Suprapubic skin (tissue), 4 donors: ENCODE data around the gene GEN1. TPM values are rescaled to one million over a fixed set of nuclear protein-coding genes. Genes with fewer than 3 reads are reported as not detected.

ENCODE experiments used
- DNase-seq, 2 donors: peaks; one replicate each; pipeline ENCODE4 v3.0.0-alpha.2; 2019; ENCODE audit warnings: low spot score in 2 of 2
- H3K27ac ChIP-seq: fragments of 200-600 bp; sonication (generic); one replicate; pipeline ENCODE4 v1.5.1; 2019
- H3K27me3 ChIP-seq: fragments of 200-600 bp; sonication (generic); one replicate; pipeline ENCODE4 v1.5.1; 2019
- H3K36me3 ChIP-seq: fragments of 200-600 bp; sonication (generic); one replicate; pipeline ENCODE4 v1.5.1; 2019
- H3K4me1 ChIP-seq: fragments of 200-600 bp; sonication (generic); one replicate; pipeline ENCODE4 v1.5.1; 2019
- H3K4me3 ChIP-seq: fragments of 200-600 bp; sonication (generic); one replicate; pipeline ENCODE4 v1.5.1; 2019; ENCODE audit warnings: mild to moderate bottlenecking
- H3K9me3 ChIP-seq: fragments of 200-600 bp; sonication (generic); one replicate; pipeline ENCODE4 v1.5.1; 2019
- CTCF ChIP-seq, 2 donors: fragments of 200-600 bp in 1 of 2; fragments of 450-650 bp in 1 of 2; sonication (generic) in 1 of 2; IDR thresholded peaks; one replicate each; pipeline ENCODE4 v1.5.1; 2016 to 2019; ENCODE audit warnings: antibody characterized with exemption in 2 of 2, mild to moderate bottlenecking in 1 of 2, moderate library complexity in 1 of 2
- EP300 ChIP-seq: sonication (generic); formaldehyde crosslinking; IDR thresholded peaks from one replicate; pipeline ENCODE4 v1.6.1; 2017; ENCODE audit warnings: antibody characterized with exemption
- POLR2A ChIP-seq, 2 donors: fragments of 450-650 bp; IDR thresholded peaks; one replicate each; pipeline ENCODE4 v1.6.1; 2017; ENCODE audit warnings: antibody characterized with exemption in 2 of 2, mild to moderate bottlenecking in 2 of 2, moderate library complexity in 2 of 2
- POLR2AphosphoS5 ChIP-seq, 3 donors: sonication (generic); formaldehyde crosslinking; IDR thresholded peaks; one replicate each; pipeline ENCODE4 v1.6.1; 2017; ENCODE audit warnings: antibody characterized with exemption in 3 of 3
- WGBS: methylation state at CpG from one replicate; pipeline ENCODE4 v1.1.5; 2018; 5-methylcytosine and 5-hydroxymethylcytosine counted together
- total RNA-seq, 4 donors: library from RNA; depleted of rRNA; stranded (reverse); fragments of >200 nt; gene quantifications; one replicate each; pipeline ENCODE4 v1.1.0, GENCODE V29; 2016

Gene GEN1
- total RNA-seq, 4 donors from 2014 or later = 8.9 to 15.2 (median 11.6) TPM

- DNase-seq = no peak
- 100% methylated on average over 1 of the region's 1 CpG for WGBS
- no peaks in the 10 kb centered on the region for H3K27me3 ChIP-seq
- H3K9me3 ChIP-seq = no peaks in the 10 kb centered on the region
- H3K36me3 ChIP-seq = no peaks in the 10 kb centered on the region
- peaks cover under 1% of the 10 kb centered on the region for H3K4me1 ChIP-seq
- TF ChIP-seq POLR2AphosphoS5 (IDR thresholded peaks at IDR 0.05) (no peak), POLR2A (IDR thresholded peaks at IDR 0.05) (no peak), CTCF (IDR thresholded peaks at IDR 0.05) (no peak)
- no peak overlapping the region for H3K27ac ChIP-seq
- no peak overlapping the region for H3K4me3 ChIP-seq
Measured at GRCh38 chr2:17762451-17762850, 8.5 kb downstream of the GEN1 start.

- Histone ChIP-seq H3K27ac (no peak overlapping the region), H3K4me3 (no peak overlapping the region), H3K27me3 (no peaks in the 10 kb centered on the region), H3K9me3 (no peaks in the 10 kb centered on the region), H3K36me3 (peaks cover 3% of the 10 kb centered on the region), H3K4me1 (no peaks in the 10 kb centered on the region)
- 92% methylated on average over 10 of the region's 10 CpGs for WGBS
- no peak for TF ChIP-seq POLR2A (IDR thresholded peaks at IDR 0.05)
- TF ChIP-seq EP300 = no peak
- TF ChIP-seq POLR2AphosphoS5 (IDR thresholded peaks at IDR 0.05) = no peak
- no peak for TF ChIP-seq CTCF (IDR thresholded peaks at IDR 0.05)
- DNase-seq = no peak
Measured at GRCh38 chr2:17763641-17764333, 9.8 kb downstream of the GEN1 start.

GRCh38 chr2:17765398-17765797, 11.5 kb downstream of the GEN1 start:
- TF ChIP-seq EP300 (no peak), POLR2A (IDR thresholded peaks at IDR 0.05) (no peak), CTCF (IDR thresholded peaks at IDR 0.05) (no peak), POLR2AphosphoS5 (IDR thresholded peaks at IDR 0.05) (no peak)
- no peak overlapping the region for H3K27ac ChIP-seq
- no peaks in the 10 kb centered on the region for H3K9me3 ChIP-seq
- H3K27me3 ChIP-seq = no peaks in the 10 kb centered on the region
- no peaks in the 10 kb centered on the region for H3K4me1 ChIP-seq
- H3K4me3 ChIP-seq = no peak overlapping the region
- H3K36me3 ChIP-seq = peaks cover 3% of the 10 kb centered on the region
- no peak for DNase-seq
- WGBS = 90% methylated on average over 2 of the region's 2 CpGs

GRCh38 chr2:17768894-17769293, 15.0 kb downstream of the GEN1 start:
- WGBS = 96% methylated on average over 4 of the region's 4 CpGs
- no peaks in the 10 kb centered on the region for H3K4me1 ChIP-seq
- no peaks in the 10 kb centered on the region for H3K27me3 ChIP-seq
- peaks cover 11% of the 10 kb centered on the region for H3K36me3 ChIP-seq
- H3K27ac ChIP-seq = no peak overlapping the region
- H3K4me3 ChIP-seq = no peak overlapping the region
- no peak for DNase-seq
- TF ChIP-seq POLR2A (IDR thresholded peaks at IDR 0.05) (no peak), CTCF (IDR thresholded peaks at IDR 0.05) (no peak), POLR2AphosphoS5 (IDR thresholded peaks at IDR 0.05) (no peak), EP300 (no peak)
- no peaks in the 10 kb centered on the region for H3K9me3 ChIP-seq

- Histone ChIP-seq H3K27ac (no peak overlapping the region), H3K4me1 (no peaks in the 10 kb centered on the region), H3K27me3 (no peaks in the 10 kb centered on the region), H3K9me3 (no peaks in the 10 kb centered on the region), H3K36me3 (peaks cover 16% of the 10 kb centered on the region), H3K4me3 (no peak overlapping the region)
- WGBS = 87% methylated on average over 2 of the region's 2 CpGs
- no peak for DNase-seq
- TF ChIP-seq EP300 = no peak
- TF ChIP-seq POLR2A (IDR thresholded peaks at IDR 0.05) = no peak
- no peak for TF ChIP-seq POLR2AphosphoS5 (IDR thresholded peaks at IDR 0.05)
- TF ChIP-seq CTCF (IDR thresholded peaks at IDR 0.05) = no peak
Measured at GRCh38 chr2:17771956-17772355, 18.0 kb downstream of the GEN1 start.
